NCI-H526 (cell line): ENCODE measurements around the gene NEK10.

Source experiments
- DNase-seq, 2 experiments: peaks; one replicate each; lab custom pipeline; 2025; lab: John Stamatoyannopoulos, UW

Gene NEK10

GRCh38 chr3:27060336-27060735, 308.8 kb downstream of the NEK10 start:
- DNase-seq = no peak
